ENCODE results near the gene SEC63.
"Not testable (repeated sequence)": the region's sequence is repeated elsewhere in the genome, so short reads cannot be mapped to it uniquely, and the experiment has no call there.

GRCh38 chr6:107860144-107860543 is 97.9 kb downstream of the SEC63 start:
- TF ChIP-seq CTCF, POLR2A (IDR thresholded peaks at IDR 0.05): not testable (repeated sequence)

Data from upper lobe of left lung (tissue), 4 donors.